Lower lobe of right lung (tissue), 2 donors: Measurements from ENCODE around the gene RELCH. TPM values are rescaled to one million over a fixed set of nuclear protein-coding genes. Genes with fewer than 3 reads are reported as not detected.
A peak's percentile ranks its signal among the peaks of the same experiment; 100 is the strongest.

Source experiments
- ATAC-seq, 2 donors: fragments of 200-7000 bp; cut with Tn5 transposase; one replicate each; pipeline ENCODE4 v1.9.1; 2020 to 2022; ENCODE audit warnings: mild to moderate bottlenecking in 2 of 2, moderate library complexity in 2 of 2
- DNase-seq: peaks from one replicate; pipeline ENCODE4 v3.0.0-alpha.2; 2020
- H3K27ac ChIP-seq: fragments of 200-600 bp; one replicate; pipeline ENCODE4 v1.8.0; 2022
- H3K27me3 ChIP-seq: fragments of 200-600 bp; one replicate; pipeline ENCODE4 v1.8.0; 2022; ENCODE audit warnings: low read depth
- H3K36me3 ChIP-seq: fragments of 200-600 bp; one replicate; pipeline ENCODE4 v1.8.0; 2022; ENCODE audit warnings: mild to moderate bottlenecking
- H3K4me1 ChIP-seq: fragments of 200-600 bp; one replicate; pipeline ENCODE4 v1.8.0; 2022
- H3K4me3 ChIP-seq: fragments of 200-600 bp; one replicate; pipeline ENCODE4 v1.8.0; 2022; ENCODE audit warnings: mild to moderate bottlenecking
- H3K9me3 ChIP-seq: fragments of 200-600 bp; one replicate; pipeline ENCODE4 v1.8.0; 2022
- CTCF ChIP-seq: fragments of 200-600 bp; IDR thresholded peaks from one replicate; pipeline ENCODE4 v1.8.0; 2022; ENCODE audit warnings: antibody characterized with exemption, mild to moderate bottlenecking
- intact Hi-C: fragments of 100-400 bp; cut with DNase I; formaldehyde crosslinking; loops from one replicate; pipeline ENCODE4 v1.11.0; 2022
- total RNA-seq: library from RNA; stranded (reverse); fragmentation: NEBNext Ultra II Directional; extraction: Animal tissue kit (Norgen Biotek cat#: 25700); gene quantifications from one replicate; pipeline ENCODE4 v1.2.1, GENCODE V29; 2021
- donor health status: DM: no; HTN: yes; CAD: no; lungs with severe emphysema.

RELCH gene
- total RNA-seq, 1 donor from 2014 or later: 29.9 TPM

GRCh38 chr18:62179213-62179612 lies 7.8 kb upstream of the RELCH start:
- no peak for ATAC-seq
- no peak overlapping the region for H3K27ac ChIP-seq
- no peak for TF ChIP-seq CTCF
- intact Hi-C loops: no loop called here
- no peak overlapping the region for H3K4me3 ChIP-seq
- DNase-seq: no peak
- H3K36me3 ChIP-seq: no peaks in the 10 kb centered on the region
- no peaks in the 10 kb centered on the region for H3K9me3 ChIP-seq
- no peaks in the 10 kb centered on the region for H3K27me3 ChIP-seq
- H3K4me1 ChIP-seq: no peaks in the 10 kb centered on the region

DNA sequence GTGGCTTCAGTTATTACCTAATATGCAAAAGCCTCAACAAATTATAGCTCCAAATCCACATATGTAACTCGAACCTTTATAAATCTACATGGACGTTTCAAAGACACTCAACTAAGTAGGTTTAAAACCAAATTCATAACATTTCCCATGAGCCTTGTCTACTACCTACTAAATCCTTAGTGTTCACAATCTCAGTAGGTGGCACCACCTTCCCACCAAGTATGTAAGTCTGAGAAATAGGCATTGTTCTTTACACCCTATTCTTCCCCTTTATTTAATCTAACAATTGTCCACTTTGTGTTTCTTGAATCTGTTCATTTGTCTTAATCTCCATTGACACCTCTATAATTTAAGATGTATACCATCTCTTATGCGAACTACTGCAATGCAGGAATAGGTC lies 4.8 kb upstream of the RELCH start:
- no peak overlapping the region for H3K27ac ChIP-seq
- DNase-seq: no peak
- H3K36me3 ChIP-seq: no peaks in the 10 kb centered on the region
- no peak overlapping the region for H3K4me3 ChIP-seq
- intact Hi-C loops: no loop called here
- no peak for TF ChIP-seq CTCF
- no peak for ATAC-seq
- H3K27me3 ChIP-seq: no peaks in the 10 kb centered on the region
- no peaks in the 10 kb centered on the region for H3K9me3 ChIP-seq
- peaks cover 19% of the 10 kb centered on the region for H3K4me1 ChIP-seq

GRCh38 chr18:62183578-62184195 lies 3.4 kb upstream of the RELCH start:
- intact Hi-C loops: loop anchor here (2.0 kb wide), 1 partner anchor 65 kb away; no protein-coding TSS in a partner anchor
- peak; percentile 94 for TF ChIP-seq CTCF
- no peak for ATAC-seq

GRCh38 chr18:62186499-62186773 lies 619 bp upstream of the RELCH start:
- Histone ChIP-seq H3K27ac (peak overlapping the region; percentile 86), H3K27me3 (no peaks in the 10 kb centered on the region), H3K4me3 (peak overlapping the region; percentile 98), H3K9me3 (no peaks in the 10 kb centered on the region), H3K36me3 (no peaks in the 10 kb centered on the region), H3K4me1 (peaks cover 52% of the 10 kb centered on the region)
- ATAC-seq (no peak), DNase-seq (no peak)
- intact Hi-C loops: no loop called here
- no peak for TF ChIP-seq CTCF

More at GRCh38 chr18:62183578-62184195, 3.4 kb upstream of the RELCH start:
- no peaks in the 10 kb centered on the region for H3K36me3 ChIP-seq
- no peaks in the 10 kb centered on the region for H3K27me3 ChIP-seq
- H3K4me3 ChIP-seq: no peak overlapping the region
- H3K4me1 ChIP-seq: peaks cover 27% of the 10 kb centered on the region
- H3K9me3 ChIP-seq: no peaks in the 10 kb centered on the region
- no peak overlapping the region for H3K27ac ChIP-seq
- no peak for DNase-seq

- H3K27me3 ChIP-seq: no peaks in the 10 kb centered on the region
- peaks cover 53% of the 10 kb centered on the region for H3K4me1 ChIP-seq
- DNase-seq (peak; percentile 63), ATAC-seq (peak; percentile 2 to 3)
- no peak for TF ChIP-seq CTCF
- H3K27ac ChIP-seq: peak overlapping the region; percentile 86
- H3K9me3 ChIP-seq: no peaks in the 10 kb centered on the region
- intact Hi-C loops: no loop called here
- H3K36me3 ChIP-seq: no peaks in the 10 kb centered on the region
- peak overlapping the region; percentile 98 for H3K4me3 ChIP-seq
Measured at GRCh38 chr18:62187543-62188510, 772 bp downstream of the RELCH start.
